Activated naive CD4-positive, alpha-beta T cell treated with Interleukin-2 at 50 U/mL for 16 hours (primary cell): ENCODE measurements around the gene ICA1L.

ENCODE experiments used
- DNase-seq: peaks from one replicate; pipeline ENCODE4 v3.0.0-alpha.2; 2020

Gene ICA1L

DNA sequence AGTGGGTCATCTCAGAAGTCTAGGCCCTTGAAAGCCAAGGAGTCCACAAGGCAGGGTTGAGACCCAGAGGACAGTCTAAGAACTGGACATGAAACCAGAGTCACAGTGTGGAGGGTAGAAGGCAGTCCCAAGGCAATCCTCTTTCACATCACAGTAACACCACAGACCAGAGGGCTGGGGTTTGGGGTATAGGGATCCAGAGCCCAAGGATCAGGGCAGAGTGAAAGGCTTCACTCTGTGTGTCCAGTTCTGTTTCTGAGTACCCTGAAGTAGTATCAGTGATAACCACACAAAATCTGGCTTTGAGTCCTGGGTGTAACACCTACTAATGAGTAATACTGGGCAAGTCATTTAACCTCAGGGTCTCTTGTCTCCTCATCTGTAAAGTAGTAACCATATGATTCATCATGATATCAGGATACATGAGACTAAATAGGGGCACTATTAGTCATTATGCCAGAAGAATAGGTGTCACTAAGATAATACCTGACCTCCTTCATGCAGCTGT, 91.0 kb downstream of the ICA1L start:
- DNase-seq, result no peak

DNA sequence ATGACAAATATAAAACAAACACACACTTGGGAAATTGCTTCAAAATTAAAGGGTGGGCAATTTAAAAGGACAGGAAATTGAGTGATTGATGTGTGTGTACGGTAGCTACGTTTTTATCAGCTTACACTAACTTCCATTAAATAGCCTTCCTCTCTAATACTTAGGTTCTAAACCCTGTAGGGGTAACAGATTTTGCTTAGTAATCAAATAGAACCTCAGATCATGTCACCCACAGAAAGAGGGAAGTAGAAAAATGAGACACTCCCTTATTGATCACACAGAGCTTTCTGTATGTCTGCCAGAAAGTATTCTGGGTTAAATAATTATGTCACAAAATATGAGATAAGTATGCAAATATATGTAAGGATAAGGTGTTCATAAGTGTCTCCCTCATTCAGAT, 93.3 kb downstream of the ICA1L start:
- no peak for DNase-seq

DNA sequence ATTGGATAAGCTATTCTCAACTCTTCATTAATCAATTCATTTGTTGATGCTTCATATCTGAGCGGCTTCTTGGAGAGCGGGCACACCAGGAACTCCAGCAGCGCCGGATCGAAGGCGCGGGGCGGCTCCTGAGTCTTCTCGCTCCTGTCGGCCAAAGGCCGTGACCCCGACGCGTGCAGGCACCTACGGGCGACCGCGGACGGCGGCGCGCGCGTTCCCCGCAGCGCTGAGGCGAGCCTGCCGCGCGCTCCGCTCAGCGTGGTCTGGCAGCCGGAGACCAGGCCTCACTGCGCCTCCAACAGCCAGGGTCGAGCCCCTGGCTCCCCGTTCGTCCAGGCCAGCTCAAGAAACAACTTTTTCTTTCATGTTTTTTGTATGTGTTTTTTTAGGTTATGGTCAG, 97.5 kb downstream of the ICA1L start:
- no peak for DNase-seq

DNA sequence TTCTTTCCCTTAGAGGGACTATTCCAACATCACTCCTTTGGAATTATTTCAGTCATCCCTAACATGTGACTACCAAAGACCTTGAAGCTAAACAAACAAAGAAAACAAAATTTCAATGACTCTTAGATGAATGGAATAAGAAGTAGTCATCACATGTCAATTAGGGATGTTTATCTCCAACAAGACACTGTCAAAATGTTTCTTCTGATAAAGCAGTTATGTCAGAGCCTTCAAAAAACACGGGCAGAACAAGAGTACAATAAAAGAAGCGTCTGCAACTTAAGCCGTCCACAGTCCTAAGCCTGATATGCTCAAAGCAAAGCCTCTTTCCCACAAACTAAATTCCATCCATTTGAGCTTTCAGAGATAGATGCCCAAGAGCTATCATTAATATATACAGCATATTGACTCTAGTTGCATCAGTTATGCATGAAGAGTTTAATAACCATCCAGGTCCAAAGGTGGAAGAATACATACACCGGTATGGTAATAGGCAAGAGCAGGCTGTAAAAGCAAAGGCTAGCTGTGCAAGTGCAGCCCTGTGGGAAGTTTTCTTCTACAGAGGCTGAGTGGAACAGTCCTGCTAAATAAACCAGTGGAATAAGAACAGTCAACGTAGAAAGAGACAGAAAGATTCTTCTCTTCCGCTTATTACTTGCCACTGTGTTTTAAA, 98.1 kb downstream of the ICA1L start:
- no peak for DNase-seq

DNA sequence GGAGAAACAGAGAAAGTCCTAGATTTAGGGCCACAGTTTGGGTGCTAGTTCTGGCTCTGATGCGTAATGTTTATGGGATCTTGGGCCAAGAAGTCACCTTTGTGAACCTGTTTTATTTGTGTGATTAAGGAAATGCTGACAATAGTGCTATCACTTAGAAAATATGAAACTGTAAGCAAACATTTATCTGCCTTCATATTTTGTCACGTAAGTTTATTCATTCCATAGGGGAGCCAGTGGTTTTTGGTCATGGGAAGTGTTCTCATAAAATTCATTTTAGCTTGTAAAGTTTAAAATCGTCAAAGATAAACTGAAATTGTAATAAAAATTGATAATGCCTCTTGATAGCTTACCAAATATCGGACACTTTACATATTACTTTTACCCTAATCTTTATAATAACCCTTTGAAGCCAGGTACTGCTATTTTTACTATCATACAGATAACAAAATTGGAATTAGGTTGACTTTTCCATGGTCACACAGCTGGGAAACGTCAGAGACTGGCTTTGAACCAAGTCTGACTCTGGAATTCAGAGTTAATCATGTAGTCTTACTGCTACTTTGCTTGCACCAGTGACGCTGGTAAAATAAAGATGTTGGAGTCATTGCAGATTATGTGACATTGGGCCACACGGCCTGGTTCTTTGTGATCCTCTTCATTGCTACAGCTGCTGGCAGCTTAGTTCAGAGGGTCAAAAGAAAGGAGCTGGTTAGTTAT, 99.7 kb downstream of the ICA1L start:
- no peak for DNase-seq

DNA sequence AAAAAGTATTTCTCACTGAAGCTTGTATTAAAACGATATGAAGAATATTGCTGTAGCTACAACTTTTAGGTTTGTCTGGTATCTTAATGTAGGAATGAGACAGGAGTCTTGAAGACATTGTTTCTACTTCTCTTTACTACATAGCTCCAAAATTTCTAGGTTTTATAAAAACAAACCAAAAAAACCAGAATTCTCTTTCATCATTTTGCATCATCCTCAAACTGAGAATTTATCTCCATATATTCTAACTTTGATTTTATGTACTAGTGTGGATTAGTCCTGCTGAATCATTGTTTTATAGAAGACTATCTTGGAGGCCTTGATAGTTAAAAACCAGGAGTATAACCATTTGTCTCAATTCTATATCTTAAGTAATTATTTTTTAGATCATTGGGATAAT, 100.2 kb downstream of the ICA1L start:
- DNase-seq, result no peak

DNA sequence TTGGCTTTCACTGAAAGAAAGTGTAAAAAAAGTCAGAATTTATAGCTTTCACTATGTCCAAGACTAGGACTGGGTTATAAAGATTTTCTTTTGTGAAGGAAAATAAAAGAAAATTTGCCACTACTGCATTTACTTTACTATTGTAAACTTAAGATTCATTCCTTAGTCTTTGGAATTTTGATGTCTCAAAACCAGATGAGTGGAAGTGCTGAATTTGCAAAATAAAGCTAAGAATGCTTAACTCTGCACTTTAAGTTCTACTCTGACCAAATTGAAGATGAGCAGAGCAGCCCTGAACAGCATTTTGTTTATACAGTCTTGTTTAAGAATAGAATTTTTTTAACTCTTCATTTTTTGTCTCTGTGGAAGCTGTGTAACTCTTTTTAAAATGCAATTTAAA, 102.4 kb downstream of the ICA1L start:
- no peak for DNase-seq

DNA sequence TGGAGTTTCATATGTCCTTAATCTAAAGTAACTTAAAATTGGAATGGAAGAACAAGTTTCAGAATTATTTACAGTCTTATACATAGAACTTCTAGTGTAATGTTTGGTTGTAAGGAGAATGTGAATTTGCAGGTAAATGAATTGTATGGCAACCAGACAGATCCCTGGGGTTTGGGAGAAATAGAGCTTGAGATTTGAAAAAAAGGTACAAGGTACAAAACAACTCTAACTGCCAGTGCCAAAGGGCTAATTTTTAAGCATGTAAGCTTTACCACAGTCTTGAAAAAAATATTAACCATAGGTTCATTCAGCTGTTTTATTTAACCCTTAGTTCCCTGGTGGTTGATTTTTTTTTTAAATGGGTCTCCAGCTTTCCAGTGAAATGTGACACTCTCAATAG, 103.3 kb downstream of the ICA1L start:
- DNase-seq, result no peak

DNA sequence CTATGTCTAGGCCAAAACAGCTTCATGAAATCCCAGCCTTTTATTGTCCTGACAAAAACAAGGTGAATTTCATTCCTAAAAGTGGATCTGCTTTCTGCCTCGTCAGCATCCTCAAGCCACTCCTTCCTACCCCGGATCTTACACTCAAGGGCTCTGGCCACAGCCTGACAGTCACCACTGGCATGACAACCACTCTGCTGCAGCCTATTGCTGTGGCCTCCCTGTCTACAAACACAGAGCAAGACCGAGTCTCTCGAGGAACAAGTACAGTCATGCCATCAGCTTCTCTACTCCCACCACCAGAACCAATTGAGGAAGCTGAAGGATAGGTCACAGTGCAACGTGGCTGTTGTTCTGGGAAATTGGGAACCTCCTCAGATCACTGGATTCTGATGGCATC, 106.1 kb downstream of the ICA1L start:
- DNase-seq, result no peak

DNA sequence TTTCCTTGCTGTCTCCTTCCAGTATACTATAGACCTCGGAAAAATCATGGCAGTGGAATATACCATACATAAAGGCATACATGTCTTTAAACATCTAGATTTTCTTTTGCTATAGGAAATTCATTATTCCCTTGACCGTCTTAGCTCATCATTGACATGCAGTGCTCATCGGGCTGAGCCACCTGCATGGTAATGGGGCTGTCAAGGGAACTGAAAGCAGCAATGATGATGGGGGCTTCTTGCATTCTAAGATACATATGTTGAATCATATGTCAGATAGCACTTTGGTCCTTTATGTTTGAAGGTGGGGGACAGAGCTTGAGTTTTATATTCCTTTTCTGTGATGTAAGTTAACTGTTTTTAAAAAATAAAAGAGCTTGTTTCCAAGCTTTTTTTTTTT, 106.6 kb downstream of the ICA1L start:
- DNase-seq, result no peak

DNA sequence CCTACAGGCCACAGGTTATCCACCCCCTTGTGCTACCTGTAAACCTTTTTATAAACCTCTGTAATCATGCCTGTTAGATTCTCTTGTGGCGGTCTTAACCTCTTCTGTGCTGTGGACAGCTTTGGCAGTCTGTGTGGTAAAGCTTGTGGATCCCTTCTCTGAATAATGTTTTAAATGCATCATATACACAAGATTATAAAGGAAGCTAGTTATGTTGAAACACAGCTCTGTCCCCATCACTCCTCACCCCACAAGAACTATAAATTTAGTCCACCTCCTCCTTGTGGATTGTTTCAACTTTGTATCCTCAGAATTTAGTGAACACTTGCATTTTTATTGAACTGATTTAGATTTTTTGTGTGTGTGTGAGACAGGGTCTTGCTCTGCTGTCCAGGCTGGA, 107.7 kb downstream of the ICA1L start:
- DNase-seq, result no peak

DNA sequence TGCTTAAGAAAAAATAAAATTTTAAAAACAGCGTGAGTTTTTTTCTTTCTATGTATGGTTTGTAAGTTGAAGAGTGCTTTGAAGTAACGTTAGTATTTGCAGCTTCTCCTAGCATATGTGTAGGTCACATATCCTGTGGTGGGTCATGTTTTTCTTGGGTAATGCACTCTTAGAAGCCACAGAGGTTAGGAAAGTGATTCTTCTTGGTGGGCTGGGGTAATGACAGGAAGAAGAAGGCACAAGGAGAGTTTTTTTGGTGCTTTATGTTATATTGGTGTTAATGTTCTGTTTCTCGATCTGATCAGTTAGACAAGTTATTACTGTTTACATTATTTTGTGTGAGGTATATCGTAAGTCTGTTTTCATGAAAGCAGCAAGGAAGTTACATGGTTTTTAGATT, 109.0 kb downstream of the ICA1L start:
- DNase-seq, result no peak

DNA sequence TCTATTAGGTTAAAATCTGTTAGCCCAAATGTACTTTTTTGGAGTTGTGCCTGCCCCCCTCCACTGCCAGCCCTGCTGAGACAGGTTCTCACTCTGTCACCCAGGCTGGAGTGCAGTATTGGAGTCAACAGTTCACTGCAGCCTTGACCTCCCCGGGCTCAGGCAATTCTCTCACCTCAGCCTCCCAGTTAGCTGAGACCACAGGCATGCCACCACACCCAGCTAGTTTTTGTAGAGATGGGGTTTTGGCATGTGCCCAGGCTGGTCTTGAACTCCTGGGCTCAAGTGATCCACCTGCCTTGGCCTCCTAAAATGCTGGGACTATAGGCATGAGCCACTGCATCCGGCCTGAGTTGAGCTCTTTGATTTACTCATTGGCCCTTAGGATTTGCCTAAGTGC, 110.7 kb downstream of the ICA1L start:
- no peak for DNase-seq

DNA sequence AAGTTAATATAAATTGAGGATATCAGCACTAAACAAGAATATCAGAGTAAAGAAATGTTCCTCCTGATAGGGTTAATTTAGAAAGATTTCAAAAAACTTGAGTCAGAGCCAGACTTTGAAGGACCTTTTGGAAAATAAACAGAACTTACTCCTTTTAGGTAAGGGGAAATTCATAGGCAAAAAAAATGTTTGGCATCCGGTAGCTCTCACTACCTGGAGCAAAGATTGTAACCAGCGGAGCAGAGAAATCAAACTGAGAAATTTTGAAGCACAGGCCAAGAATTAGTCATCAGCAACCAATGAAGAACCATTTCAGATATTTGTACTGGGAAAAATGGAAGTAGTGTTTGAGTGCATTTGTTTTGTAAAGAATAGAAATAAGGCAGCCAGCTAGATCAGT, 113.0 kb downstream of the ICA1L start:
- no peak for DNase-seq

DNA sequence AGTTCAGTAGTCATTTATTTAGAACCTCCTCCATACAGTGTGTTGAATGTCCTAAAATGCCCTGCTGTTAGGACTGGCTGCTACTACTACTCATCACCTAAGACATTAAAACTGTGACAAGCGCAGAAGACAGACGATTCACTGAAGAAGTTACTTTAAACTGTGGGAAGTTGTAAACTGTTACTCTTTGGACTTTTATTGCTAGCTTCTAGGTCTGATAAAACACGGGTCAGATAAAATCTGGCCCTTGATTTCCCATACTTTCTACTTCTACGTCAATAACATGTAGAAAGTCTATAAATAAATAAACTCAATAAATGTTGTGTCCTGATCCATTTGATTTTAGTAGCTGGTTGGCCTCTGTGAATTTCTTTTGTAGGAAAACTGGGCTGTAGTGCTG, 113.4 kb downstream of the ICA1L start:
- no peak for DNase-seq

DNA sequence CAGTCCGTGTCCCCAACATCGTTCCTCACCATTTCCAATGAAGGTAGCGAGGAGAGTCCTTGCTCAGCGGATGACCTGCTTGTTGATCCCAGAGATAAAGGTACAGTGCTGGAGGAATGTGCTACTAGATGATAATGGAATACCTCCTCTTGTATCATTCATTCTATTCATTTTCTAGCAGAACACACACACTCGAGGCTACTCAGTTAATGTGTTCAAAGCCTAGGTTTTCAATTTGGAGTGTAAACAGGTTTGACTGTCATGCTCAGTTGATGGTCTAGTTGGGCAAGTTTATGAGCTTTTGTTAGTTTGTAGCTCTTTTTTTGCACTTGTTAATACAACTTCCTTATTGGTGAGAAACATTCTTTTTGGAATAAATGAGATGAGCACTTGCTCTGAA, 114.2 kb downstream of the ICA1L start:
- DNase-seq, result no peak

DNA sequence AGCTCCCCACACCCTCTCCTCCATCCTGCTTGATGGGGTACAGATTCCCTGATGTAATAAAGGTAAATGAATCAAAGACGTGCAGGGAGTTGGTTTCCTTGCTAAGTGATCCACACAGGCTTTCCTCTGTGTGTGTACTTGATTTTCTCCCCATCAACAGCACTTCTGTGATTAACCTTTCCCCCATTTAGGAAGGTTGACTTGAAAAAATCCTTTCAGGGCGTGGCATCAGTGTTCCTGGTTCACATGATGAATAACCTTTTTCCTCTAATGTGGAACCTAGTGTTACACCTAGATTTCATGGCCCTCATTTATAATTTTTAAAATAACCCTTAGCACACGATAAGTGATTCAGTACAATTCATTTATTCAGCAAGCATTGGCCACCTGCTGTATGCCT, 115.0 kb downstream of the ICA1L start:
- DNase-seq, result no peak

DNA sequence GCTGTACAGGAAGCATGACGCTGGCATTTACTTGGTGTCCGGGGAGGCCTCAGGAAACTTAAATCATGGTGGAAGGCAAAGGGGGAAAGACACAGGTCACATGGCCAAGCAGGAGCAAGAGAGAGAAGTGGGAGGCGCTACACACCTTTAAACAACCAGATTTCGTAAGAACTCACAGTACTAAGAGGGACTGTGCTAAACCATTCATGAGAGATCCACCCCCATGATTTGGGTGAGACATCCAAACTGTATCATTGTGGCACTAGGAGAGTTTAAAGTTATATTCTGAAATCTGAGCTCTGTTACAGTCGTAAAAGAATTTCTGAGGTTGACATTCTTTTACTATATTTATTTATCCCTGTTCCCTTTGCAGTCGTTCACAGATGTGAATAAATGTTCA, 116.6 kb downstream of the ICA1L start:
- DNase-seq, result no peak

DNA sequence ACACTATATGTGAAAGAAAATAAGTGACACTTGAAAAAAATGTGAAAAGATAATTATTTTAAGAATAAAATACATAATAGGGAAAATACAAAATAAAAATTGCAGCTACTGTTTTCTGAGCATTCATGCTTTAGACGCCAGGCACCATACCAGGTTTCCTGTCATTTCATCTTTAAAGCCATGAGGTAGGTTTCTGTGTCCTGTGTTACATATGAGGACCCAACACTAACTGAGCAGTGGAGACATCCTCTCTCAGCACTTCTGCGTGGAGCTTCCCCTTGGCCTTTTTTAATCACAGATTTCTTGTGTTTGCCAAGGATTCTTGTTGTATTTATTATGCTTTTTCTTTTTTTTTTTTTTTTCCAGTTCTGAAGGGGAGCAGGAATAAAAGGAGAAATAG, 119.5 kb downstream of the ICA1L start:
- DNase-seq, result no peak

DNA sequence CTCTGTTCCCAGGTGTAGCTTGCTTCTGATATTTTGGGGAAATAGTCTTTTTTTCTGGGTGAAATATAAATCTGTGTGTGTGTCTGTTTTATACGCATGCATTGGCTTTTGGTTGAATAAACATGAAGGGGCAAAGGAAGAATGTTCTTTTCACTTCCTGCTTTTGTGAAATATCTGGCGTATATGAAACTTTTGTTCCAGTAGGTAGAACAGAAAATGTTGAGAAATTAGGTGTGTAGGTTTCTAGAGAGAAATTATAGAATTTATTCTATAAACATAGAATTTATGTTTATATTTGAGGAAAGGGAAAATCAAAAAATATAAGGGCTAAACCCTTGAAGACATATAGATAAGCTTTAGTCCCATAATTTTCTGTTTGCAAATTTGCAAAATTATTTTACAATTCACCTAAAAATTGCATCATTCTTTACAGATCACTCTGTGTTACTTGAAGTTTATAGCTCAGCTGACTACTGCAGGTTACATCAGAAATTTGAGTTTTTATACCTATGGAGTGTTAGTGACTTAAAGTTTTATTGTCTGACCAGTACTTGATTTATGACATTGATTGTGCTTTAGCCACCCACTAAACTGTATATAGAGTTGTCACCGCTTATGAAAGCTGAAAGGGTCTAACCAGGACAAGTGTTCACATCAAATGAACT, 120.7 kb downstream of the ICA1L start:
- DNase-seq, result no peak

DNA sequence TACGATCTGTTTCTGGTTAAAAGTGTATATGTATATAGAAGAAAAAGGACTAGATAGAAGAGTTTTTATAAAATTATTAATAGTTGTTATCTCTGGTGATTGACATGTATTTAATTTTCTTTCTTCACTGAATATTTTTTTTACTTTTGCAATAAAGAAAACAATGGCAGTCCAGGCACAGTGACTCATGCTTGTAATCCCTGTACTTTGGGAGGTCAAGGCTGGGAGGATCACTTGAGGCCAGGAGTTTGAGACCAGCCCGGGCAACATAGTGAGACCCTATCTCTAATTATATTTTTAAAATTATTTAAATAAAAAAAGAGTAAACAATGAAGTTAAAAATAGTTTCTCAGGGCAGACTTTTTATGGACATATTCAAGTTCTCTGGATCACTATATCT, 122.1 kb downstream of the ICA1L start:
- DNase-seq, result no peak

DNA sequence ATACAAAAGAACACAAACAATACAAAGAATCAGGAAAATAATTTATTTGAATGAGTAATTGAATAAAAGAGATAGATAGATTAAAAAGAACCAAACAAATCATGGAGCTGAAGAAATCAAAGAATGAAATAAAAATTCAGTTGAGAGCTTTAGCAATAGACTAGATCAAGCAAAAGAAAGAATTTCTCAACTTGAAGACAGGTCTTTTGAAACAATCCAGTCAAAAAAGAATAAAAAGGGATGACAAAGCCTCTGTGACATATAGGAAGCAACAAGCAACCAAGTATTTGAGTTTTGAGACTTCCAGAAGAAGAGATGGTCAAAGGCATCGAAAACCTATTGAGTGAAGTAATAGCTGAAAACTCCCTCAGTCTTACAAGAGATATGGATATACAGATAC, 128.0 kb downstream of the ICA1L start:
- no peak for DNase-seq

DNA sequence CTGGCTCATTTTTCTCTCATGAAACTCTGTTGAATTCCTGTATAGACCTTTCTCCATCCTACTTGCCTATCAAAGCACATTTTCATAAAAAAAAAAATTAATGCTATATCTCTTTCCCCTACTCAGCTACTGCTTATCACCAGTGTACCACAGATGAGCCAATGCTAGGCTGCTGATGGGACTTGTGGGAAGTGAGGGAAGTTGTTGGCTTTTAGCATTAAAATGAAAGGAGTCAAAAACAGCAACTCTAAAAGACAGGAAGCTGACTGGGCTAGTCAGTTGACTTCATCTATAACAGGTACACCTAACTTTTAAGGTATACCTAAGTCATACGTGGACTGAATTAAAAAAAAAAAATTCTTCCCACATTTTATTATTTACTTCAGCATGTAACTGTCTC, 134.7 kb downstream of the ICA1L start:
- no peak for DNase-seq

DNA sequence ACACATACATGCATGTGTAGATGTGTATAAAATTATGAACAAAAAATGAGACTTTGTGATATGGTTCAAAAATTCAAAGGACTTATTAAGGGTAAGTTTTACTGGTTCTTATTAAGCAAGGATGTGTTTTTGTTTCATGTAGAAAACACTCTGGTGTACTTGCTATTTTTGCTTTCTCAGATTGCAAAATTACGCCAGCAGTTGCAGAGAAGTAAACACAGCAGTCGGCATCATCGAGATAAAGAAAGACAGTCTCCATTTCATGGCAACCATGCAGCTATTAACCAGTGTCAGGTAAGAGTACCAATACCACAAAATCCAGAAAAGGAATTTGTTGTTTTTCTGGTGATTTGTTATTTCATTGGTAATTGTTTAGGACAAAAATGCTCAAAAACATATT, 145.5 kb downstream of the ICA1L start:
- DNase-seq, result no peak
